SHP77 treated with DMSO at 0.1 percent for 48 hours (cell line): ENCODE measurements around the gene PC.

Experiments used
- DNase-seq: peaks from one replicate; lab custom pipeline; 2025; lab: John Stamatoyannopoulos, UW

Gene PC

DNA sequence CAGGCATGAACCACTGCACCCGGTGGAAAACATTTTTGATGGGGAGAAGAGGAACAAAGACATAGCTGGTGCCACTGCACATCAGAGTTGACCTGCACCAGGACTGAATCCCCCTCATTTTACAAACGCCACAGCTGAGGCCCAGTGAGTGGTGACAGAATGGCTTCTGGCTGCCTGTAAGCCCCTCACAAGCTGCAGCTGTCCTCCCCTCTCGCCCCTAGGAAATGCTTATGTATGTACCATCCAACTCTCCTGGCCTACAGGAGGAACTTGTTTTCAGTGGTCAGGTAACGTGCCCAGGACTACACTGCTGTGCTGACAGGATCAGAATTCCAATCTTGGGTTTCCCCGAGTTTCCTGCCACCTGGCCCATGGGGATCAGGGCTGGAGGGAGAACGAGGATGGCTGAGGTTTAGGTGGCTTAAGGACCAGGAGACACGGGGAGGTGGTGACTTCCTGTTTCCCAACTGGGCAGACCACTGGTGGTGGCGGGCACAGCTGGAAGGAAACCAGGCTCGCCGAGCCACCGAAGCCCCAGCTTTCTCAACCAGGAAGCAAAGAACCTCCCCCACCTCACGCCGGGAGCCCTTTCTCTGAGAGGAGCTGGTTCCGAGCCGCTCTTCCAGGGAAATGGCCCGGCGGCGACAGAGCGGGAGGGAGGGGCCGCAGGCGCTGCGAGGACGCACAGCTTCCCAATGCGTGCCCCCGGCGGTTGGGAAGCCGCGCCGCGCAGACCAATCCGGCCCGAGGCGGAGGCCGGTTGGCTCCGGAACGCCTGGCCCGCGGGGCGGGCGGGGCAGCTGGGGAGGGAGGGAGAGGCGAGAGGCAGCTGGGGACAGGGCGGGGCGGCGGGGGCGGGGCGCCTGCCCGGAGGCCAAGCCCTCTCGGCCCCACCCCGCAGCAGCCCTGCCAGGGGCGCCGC lies 102.3 kb downstream of the PC start:
- DNase-seq: peak; percentile 81

DNA sequence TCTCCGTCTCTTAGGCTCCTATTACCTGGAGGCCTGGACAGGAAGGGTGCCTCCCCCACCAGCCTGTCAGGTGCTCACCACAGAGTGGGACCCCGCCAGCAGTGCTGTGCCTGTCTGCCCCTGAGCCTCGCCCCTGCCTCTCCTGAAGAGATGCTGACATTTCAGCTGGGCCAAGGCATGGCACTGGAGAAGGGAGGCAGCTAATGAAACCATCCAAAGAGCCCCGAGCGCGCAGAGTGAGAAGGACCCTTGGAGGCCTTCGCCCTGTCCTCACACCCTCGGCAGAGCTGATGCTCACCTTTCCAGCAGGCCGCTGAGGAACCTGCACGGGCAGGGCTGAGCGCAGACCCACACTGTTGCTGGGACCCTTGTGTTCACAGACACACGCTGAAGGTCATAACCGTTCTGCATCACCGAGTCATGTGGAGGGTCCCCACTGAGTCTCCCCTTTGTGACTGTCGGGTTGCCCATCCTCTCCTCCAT lies 103.4 kb downstream of the PC start:
- DNase-seq: no peak

DNA sequence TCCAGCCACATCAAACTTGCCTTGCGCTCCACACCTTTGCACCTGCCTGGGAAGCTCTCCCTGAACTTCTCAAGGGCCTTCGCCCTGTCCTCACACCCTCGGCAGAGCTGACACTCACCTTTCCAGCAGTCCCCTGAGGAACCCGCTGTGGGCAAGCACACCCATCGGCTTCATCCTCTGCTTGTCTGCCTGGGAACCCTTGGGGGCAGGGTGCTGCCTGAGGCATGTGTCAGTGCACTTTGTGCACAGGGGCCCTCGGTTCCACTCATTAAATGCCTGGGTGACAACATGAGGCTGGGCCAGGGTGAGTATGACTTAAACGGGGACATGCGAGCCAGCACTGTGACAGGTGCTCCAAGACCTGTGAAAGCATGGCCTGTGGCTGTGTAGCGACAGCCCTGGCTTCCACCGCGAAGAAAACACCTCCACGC lies 103.9 kb downstream of the PC start:
- no peak for DNase-seq

DNA sequence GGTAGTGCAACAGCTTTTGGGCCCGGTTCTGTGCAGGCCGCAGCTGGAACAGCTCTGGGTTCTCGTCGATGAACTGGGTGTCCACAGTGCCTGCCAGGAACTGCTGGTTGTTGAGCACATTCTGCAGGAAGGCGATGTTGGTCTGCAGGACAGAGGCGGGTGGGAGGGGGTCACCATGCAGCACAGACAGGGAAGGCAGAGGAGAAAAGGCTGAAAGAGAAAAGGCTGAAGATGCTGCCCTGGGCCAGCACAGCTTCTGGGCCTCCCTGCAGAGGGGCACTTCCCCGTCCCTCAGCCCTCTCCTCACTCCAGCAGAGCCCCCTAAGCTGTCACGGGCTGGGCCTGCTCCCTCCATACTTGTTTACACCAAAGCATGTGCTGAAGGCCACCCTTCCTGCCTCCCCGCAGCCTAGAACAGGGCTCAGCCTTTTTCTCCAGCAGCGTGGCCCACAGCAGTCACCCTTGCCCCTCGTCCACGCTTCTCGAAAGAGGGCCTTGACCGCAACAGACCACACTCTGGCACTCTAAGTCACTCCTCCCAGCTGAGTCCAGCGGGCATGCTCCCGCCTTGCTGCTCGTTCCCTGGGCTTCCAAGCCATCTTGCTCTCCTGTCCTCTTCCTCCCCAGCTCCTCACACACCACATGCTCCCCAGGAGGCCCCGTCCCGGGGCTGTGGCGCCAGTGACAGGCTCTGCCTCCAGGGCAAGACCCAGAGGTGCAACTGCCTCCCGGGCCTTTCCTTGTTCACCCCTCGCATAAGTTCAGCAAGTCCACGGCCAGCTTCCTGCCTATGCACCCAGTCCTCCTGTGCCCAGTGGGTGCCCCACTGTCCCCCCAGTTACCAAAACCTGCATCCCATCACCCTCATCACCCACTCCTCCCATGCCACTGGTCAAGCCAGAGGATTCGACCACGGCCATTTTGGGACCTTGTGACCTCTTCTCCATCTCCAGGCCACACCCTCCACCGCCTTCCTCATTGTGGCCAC lies 104.6 kb downstream of the PC start:
- no peak for DNase-seq

DNA sequence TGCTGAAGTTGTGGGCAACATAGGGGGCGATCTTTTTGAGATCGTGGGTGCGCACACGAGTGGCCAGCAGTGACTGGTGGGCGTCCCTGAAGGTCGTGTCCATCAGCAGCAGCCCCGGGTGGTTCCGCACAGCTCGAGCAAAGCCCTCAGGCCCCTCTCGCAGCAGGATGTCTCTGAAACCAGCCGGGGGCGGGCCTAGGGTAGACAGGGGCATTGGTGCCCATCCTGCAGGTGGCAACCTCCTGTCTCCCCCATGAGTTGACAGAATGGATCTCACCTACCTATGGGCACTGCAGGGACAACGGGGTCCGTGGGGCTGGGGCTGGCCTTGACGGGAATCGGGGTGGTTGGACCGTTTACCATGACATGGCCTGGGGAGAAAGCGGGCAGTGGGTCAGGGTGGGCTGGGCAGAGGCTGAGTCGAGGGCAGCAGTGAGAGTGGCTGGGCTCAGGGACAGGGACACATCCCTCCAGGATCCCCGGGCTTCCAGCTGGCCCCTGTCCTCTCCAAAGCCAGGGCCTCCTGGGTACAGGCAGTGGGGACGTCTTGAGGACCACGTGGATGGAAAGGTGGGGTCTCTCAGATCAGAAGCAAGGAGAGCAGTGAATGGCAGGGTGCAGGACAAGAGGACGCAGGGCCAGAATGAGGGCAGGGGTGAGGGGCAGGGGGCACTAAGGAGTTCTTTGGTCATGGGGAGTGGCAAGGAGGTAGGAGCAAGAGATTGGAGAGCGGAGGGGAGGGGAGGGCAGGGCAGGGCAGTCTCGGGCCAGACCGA lies 105.5 kb downstream of the PC start:
- no peak for DNase-seq

DNA sequence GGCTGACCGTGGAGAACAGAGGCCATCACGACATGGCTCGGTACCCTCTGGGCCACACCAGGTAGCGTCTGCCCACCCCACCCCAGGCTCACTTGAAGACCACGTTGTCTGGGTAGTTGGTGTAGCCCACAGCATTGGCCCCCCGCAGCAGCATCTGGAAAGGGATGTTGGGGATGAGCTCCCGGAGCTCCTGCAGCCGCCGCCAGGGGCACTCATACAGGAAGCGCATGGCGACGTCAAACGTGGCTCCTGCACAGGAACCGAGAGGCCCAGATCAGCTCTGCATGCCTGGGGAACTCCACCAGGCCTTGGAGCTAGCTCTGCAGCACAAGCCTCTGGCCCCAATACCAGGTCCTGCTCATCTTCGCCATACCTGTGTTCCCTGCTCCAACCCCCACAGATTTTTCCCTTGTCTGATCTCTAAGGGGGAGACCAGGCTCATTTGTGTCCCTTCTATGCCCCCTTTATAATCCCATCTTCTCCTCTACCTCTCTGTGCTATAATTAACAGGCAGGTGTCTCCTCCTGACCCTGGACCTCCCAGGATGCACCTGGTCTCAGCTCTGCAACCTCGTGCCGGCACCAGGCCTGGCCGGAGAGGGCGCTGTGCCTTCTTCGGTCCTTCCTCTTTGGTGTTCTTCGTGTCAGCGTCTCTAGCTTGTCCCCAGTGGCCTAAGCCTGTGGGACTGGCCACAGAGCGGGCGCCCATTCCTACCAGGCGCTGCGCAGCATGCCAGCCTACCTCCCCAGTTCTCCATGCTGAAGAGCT lies 106.3 kb downstream of the PC start:
- DNase-seq: no peak

DNA sequence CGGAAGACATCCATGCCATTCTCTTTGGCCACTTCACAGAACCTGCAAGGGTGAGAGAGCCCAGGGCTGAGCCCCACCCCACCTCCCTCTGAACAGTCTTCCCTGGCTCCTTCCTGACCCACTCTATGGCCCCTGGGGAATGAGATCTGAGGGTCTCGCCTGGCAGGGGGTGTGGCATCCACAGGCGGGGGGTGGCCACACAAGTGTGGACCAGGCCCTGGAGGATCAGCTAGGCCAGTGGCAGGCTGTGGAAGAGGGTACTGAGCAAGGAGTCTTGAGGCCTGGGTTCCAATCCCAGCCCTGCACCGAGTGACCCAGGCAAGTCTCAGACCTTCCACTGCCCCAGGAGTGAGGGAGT lies 107.0 kb downstream of the PC start:
- no peak for DNase-seq

DNA sequence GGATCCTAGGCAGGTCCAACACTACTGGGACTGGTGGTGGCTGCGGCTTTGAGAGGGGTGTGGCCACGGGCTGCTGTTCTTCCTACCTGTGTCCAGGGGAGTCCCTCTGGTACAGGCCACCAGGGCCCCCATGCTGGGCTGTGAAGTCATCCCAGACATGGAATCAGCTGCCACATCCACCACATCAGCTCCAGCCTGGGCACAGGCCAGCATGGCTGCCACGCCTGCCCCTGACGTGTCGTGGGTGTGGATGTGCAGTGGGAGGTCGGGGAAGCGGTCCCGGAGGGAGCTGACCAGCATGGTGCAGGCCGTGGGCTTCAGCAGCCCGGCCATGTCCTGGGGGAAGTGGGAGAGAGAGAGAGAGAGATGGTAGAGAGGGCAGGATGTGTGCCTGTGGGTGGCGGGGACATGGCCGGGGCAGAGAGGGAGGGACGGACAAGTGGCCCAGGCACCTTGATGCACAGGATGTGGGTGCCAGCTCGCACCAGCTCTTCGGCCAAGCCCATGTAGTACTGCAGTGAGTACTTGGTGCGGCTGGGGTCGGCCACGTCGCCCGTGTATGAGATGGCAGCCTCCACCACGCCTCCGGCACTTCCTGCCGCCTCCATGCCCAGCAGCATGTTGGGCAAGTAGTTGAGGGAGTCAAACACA lies 107.5 kb downstream of the PC start:
- no peak for DNase-seq

DNA sequence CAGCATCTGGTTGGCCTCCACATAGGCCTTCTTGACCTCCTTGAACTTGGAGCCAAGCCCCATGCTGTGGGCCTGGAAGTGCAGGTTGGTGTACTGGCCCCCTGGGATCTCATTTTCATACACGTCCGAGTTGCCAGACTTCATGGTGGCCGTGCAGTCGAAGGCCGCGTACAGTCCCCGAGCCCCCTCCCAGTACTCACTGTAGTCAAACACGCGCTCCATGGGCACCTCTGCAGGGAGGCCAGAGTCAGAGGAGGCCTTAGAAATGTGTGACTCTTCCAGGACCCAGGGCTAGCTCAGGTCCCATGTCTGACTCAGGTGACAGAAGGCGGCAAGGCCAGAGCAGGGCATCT lies 108.0 kb downstream of the PC start:
- DNase-seq: no peak

DNA sequence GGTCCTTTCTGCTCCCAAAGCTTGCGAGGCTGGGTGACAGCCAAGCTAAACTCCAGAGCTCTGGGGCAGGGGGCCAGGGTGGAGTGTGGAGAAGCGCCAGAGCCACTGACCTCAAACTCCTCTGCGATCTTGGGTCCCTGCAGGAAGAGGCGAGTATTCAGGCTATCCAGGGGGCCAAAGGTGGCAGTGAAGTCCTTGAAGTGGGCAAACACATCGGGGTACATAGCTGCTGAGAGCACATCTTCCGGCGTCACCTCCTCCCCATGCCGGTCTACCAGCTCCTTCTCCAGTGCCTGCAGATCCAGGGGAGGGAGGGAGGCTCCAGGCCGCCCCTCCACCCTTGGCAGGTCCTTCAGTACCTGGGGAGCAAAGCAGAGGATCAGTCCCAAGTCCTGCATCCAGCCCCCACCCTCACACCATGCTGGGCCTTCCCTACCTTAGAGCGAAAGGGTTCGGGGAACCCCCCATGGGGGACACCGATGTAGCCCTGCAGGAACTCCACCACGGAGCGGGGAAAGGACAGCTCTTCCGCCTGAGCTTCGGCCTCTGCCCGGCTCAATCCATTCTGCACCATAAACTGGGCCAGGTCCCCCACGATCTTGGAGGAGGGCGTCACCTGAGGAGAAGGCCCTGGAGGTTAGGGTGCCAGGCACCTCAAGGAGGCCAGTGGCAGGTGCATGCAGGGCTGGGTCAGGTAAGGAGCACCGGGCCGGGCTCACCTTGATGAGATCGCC lies 108.5 kb downstream of the PC start:
- no peak for DNase-seq

DNA sequence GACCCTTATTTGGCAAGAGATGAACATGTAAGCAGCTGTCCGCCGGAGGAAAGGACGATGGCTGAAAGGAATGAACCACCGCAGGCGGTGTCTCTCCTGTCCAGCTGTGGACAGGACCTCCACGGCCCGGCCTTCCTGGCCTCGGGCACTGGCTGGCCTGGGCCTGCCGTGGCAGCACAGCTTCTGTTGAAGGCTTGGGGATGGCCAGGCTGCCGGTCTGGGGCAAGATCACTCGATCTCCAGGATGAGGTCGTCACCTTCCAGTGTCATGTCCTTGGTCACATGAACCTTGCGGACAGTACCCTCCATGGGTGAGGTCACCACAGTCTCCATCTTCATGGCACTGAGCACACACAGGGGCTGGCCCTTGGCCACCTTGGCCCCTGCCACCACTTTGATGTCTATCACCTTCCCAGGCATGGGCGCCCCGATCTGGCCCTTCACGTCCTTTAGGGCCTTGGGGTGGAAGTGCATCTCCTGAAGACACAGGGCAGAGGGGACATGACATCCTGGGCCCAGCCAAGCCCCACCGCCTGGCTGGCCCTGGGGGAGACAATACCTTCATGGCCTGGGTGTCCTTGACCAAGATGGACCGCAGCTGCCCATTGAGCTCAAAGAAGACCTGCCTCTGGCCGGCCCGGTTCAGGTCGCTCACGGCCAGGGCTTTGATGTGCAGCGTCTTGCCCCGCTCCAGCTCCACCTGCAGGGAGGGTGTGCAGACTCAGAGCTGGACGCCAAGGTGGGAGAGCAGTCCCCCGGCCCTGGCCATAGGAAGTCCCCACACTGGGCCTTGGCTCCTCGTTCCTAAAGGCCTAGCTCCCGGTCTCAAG lies 109.3 kb downstream of the PC start:
- no peak for DNase-seq

DNA sequence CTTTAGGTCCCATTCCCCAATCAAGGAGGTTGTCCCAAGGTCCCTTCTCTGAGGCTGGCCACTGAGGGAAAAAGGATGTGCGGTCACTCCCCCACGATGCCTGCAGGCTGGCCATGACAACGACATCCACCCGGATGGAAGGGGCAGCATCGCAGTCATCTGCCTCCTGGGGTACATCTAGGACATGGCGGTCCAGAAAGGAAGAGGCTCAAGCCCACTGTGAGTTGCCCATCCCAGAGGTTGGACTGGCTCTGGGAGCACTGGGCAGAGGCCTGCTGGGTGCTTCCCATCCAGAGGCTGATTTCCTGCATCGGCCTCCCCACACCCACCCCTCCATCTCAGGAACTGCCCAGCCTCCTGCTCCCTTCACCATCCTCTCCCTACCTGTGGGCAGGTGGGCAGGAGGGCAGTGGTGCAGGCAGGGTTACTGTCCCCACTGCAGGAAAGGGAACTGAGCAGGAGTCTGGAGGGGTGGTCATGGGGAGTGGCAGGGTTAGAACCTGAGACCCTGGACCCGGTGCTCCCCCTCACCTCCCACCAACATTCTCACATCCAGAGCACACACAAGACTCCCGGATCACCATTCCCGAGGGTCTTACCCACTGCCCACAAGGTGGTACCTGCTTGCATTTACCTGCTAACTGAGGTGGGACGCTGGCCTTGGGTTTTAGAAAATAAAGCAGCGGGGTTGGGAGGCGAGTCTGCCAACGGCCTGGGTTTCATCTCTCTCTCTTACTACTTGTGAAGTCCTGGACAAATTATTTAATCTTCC lies 110.5 kb downstream of the PC start:
- no peak for DNase-seq

DNA sequence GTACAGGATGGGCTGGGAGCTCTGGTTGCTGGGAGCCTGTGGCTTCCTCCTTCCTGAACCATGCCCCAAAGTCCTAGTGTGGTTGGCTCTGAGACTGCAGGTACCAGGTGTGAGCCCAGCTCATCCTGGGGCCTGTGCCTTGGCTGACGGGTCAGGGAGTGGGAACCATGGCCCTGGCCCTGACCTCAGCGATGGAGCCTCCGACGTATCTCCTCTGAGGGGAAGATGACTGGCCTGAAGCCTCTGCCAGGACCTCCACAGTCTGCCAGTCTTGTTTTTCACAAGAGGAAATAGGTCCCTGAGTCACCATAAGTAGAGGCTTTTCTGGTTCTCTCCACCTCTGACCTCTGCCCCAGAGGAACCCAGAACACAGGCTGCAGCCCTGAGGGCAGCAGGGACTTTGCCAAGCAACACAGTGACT lies 111.5 kb downstream of the PC start:
- DNase-seq: no peak

DNA sequence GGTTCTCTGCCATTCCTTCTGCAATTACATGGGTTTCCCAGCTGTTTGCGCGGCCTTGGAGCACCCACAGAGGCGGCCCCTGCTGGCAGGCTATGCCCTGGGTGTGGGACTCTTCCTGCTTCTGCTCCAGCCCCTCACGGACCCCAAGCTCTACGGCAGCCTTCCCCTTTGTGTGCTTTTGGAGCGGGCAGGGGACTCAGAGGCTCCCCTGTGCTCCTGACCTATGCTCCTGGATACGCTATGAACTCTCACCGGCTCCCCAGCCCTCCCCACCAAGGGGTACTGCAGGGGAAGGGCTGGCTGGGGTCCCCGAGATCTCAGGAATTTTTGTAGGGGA lies 112.3 kb downstream of the PC start:
- no peak for DNase-seq

DNA sequence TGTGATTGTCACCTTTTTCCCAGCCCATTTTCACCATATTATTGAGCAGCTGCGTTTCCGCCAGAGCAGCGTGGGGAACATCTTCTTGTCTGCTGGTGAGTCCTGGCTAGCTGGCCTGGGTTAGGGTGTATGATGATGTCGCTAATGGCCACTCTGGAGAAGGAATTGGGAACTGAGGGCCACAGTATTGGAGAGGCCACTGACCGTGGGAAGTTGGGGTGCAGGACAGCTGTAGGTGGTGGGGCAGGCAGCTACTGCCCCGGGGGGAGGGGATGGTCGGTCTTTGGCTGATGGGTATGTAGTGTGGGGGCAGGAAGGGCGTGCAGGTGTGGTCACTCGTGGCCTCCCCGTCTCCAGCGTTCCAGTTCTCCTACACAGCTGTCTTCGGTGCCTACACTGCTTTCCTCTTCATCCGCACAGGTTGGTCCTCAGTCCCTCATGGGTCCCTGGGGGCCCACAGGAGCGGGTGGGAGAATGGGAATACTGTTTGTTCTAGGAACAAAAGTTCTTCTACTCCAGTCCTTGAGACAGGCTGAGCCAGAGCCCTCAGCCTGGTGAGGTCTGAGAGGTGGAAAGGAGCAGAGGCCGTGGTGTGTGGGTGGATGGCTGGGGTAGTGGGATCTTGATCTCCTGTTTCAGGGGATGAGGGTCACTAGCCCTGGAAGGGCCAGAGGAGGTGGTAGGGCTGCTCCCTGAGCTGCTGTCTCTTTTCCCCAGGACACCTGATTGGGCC lies 112.9 kb downstream of the PC start:
- no peak for DNase-seq

DNA sequence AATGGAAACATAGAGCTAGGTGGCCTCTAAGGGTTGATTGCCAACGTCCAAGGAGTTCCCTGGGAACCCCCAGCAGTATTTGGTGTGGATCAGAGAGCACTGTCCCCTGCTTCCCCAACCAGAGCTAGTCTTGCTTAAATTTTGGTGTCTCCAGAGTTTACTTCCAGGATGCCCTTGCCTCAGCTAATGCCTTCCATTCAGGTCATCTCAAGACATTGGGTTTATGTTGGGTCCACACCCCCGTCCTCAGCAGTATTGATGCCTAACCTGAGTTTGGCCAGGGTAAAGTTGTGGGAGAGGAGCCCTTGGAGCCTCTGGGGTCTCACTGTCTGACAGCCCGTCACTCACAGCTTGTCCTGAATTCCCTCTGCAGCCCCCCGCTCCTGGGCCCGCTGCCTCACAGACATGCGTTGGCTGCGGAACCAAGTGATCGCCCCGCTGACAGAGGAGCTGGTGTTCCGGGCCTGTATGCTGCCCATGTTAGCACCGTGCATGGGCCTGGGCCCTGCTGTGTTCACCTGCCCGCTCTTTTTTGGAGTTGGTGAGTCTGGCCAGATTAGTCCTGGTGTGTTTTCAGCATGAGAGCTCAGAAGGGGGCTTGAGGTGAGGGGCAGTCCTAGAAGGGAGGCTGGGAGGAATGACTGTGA lies 113.6 kb downstream of the PC start:
- no peak for DNase-seq

DNA sequence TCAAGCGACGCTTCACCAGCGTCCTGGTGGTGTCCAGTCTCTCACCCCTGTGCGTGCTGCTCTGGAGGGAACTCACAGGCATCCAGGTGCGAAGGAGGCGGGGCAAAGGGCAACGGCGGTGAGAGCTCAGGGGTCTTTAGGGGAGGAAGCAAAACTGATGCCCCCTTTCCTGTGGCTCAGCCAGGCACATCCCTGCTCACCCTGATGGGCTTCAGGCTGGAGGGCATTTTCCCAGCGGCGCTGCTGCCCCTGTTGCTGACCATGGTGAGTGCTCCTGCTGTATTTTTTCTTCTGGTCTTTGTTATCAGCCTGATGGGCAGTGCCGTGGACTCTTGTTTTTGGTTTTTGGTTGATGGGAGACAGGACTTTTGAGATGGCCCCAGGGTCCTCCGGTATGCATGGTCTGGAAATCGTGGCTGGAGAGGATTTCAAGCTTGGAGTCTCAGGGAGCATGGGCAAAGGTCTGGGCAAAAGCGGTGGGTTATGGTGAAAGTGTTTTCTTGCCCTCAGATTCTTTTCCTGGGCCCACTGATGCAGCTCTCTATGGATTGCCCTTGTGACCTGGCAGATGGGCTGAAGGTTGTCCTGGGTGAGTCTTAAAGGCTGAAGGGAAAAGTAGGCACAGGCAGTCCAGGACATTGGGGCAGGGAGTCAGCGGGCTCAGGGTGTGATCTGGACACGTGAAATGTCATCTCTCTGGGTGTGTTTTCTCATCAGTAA lies 114.2 kb downstream of the PC start:
- DNase-seq: no peak
